ENCODE data around the gene SLC9A8.

The SLC9A8 gene

DNA sequence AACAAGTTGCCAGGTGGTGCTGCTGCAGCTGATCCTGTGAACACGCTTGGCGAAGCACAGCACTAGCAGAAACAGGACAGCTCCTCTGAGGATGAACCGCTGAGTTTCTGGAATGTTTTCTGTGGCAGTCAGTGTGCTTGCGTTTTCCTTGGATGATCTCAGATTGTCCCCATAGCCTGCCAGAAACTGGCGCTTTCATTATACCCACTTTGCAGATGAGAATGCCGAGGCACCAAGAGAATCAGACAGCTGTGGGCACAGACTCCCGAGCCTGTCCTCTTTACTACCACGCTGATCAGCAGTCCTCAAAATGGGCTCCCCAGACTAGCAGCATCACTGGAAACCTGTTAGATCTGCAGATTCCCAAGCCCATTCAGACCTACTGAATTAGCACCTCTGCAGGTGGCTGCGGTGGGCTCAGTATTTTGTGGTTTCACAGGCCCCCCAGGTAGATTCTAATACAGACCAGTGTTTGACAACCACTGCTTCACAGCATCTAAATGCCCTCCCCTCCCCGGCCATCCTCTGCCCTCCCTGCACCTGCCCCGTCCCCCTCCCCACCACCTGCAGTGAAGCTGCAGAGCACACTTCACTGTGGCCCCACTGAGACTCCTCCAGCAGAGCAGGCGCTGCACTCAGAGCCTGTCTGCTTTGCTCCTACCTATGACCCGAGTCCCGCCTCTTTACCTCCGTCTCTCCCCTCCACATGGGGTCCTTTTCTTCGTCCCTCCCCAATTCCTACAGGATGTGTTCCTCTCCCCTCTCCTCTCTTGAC, 73.1 kb downstream of the SLC9A8 start:
- no peak overlapping the region for H3K4me2 ChIP-seq (ENCODE audit: low read depth, low read length)
- no peak for DNase-seq
- no peaks in the 10 kb centered on the region for H3F3A ChIP-seq (ENCODE audit: insufficient read depth, low read length)
- no peaks in the 10 kb centered on the region for H3K36me3 ChIP-seq (replicated peaks; ENCODE audit: insufficient read depth, low read length)
- H3K4me3 ChIP-seq (ENCODE audit: low read length): no peak overlapping the region
- no peaks in the 10 kb centered on the region for H3K79me2 ChIP-seq (ENCODE audit: low read length)
- no peak overlapping the region for H2AFZ ChIP-seq (ENCODE audit: low read length)
- H3K27ac ChIP-seq (ENCODE audit: low read length): no peak overlapping the region
- H3K9me2 ChIP-seq (replicated peaks; ENCODE audit: insufficient read depth, low read length): no peaks in the 10 kb centered on the region
- no peaks in the 10 kb centered on the region for H3K4me1 ChIP-seq (ENCODE audit: low read length)
- no peaks in the 10 kb centered on the region for H4K20me1 ChIP-seq (ENCODE audit: insufficient read depth, low read length)
- no peak overlapping the region for H3K9ac ChIP-seq (ENCODE audit: low read length)
- no peaks in the 10 kb centered on the region for H3K27me3 ChIP-seq (replicated peaks; ENCODE audit: insufficient read depth, low read length)
- no peak for TF ChIP-seq CTCF (IDR thresholded peaks at IDR 0.05; ENCODE audit: low read length)
- TF ChIP-seq EZH2phosphoT487 (IDR thresholded peaks at IDR 0.05; ENCODE audit: low read length): no peak
- no peak for TF ChIP-seq EZH2 (optimal IDR thresholded peaks at IDR 0.05; ENCODE audit: low read depth, low read length)
- no peaks in the 10 kb centered on the region for H3K9me3 ChIP-seq (replicated peaks; ENCODE audit: insufficient read depth, low read length)

GRCh38 chr20:49886571-49887213, 74.1 kb downstream of the SLC9A8 start:
- TF ChIP-seq EZH2phosphoT487 (IDR thresholded peaks at IDR 0.05; ENCODE audit: low read length) (no peak), EZH2 (optimal IDR thresholded peaks at IDR 0.05; ENCODE audit: low read depth, low read length) (no peak), CTCF (IDR thresholded peaks at IDR 0.05; ENCODE audit: low read length) (no peak)
- H3K9me3 ChIP-seq (replicated peaks; ENCODE audit: insufficient read depth, low read length): no peaks in the 10 kb centered on the region
- no peak overlapping the region for H3K27ac ChIP-seq (ENCODE audit: low read length)
- no peak overlapping the region for H2AFZ ChIP-seq (ENCODE audit: low read length)
- H3K79me2 ChIP-seq (ENCODE audit: low read length): no peaks in the 10 kb centered on the region
- no peaks in the 10 kb centered on the region for H3K27me3 ChIP-seq (replicated peaks; ENCODE audit: insufficient read depth, low read length)
- no peak overlapping the region for H3K4me2 ChIP-seq (ENCODE audit: low read depth, low read length)
- H3K9ac ChIP-seq (ENCODE audit: low read length): no peak overlapping the region
- no peaks in the 10 kb centered on the region for H3F3A ChIP-seq (ENCODE audit: insufficient read depth, low read length)
- no peaks in the 10 kb centered on the region for H3K4me1 ChIP-seq (ENCODE audit: low read length)
- no peak for DNase-seq
- no peaks in the 10 kb centered on the region for H3K9me2 ChIP-seq (replicated peaks; ENCODE audit: insufficient read depth, low read length)
- H4K20me1 ChIP-seq (ENCODE audit: insufficient read depth, low read length): no peaks in the 10 kb centered on the region
- no peak overlapping the region for H3K4me3 ChIP-seq (ENCODE audit: low read length)
- H3K36me3 ChIP-seq (replicated peaks; ENCODE audit: insufficient read depth, low read length): no peaks in the 10 kb centered on the region

GRCh38 chr20:49887251-49888211, 74.9 kb downstream of the SLC9A8 start:
- Histone ChIP-seq H3K9me2 (replicated peaks; ENCODE audit: insufficient read depth, low read length) (no peaks in the 10 kb centered on the region), H2AFZ (ENCODE audit: low read length) (no peak overlapping the region), H3K36me3 (replicated peaks; ENCODE audit: insufficient read depth, low read length) (no peaks in the 10 kb centered on the region), H3K9me3 (replicated peaks; ENCODE audit: insufficient read depth, low read length) (no peaks in the 10 kb centered on the region), H3K9ac (ENCODE audit: low read length) (no peak overlapping the region), H3K4me2 (ENCODE audit: low read depth, low read length) (no peak overlapping the region), H3K79me2 (ENCODE audit: low read length) (no peaks in the 10 kb centered on the region), H3K27me3 (replicated peaks; ENCODE audit: insufficient read depth, low read length) (no peaks in the 10 kb centered on the region), H3F3A (ENCODE audit: insufficient read depth, low read length) (no peaks in the 10 kb centered on the region), H3K4me1 (ENCODE audit: low read length) (no peaks in the 10 kb centered on the region), H3K27ac (ENCODE audit: low read length) (no peak overlapping the region), H3K4me3 (ENCODE audit: low read length) (no peak overlapping the region), H4K20me1 (ENCODE audit: insufficient read depth, low read length) (no peaks in the 10 kb centered on the region)
- TF ChIP-seq EZH2 (optimal IDR thresholded peaks at IDR 0.05; ENCODE audit: low read depth, low read length): no peak
- no peak for TF ChIP-seq EZH2phosphoT487 (IDR thresholded peaks at IDR 0.05; ENCODE audit: low read length)
- TF ChIP-seq CTCF (IDR thresholded peaks at IDR 0.05; ENCODE audit: low read length): no peak
- DNase-seq: no peak

Measured in MM.1S (cell line).